Stimulated activated CD8-positive, alpha-beta memory T cell treated with anti-CD3 and anti-CD28 coated beads, Interleukin-12 subunit alpha, Interleukin-12 subunit beta, amount 100 ng/mL, for 1 hour (primary cell): ENCODE results near the gene SPPL2B.
"Not testable (repeated sequence)": the region's sequence is repeated elsewhere in the genome, so short reads cannot be mapped to it uniquely, and the experiment has no call there.

Source experiments
- DNase-seq: peaks from one replicate; pipeline ENCODE4 v3.0.0-alpha.2; 2020; ENCODE audit warnings: low read depth

Gene SPPL2B

GRCh38 chr19:2381148-2381820, 52.8 kb downstream of the SPPL2B start:
- no peak for DNase-seq

DNA sequence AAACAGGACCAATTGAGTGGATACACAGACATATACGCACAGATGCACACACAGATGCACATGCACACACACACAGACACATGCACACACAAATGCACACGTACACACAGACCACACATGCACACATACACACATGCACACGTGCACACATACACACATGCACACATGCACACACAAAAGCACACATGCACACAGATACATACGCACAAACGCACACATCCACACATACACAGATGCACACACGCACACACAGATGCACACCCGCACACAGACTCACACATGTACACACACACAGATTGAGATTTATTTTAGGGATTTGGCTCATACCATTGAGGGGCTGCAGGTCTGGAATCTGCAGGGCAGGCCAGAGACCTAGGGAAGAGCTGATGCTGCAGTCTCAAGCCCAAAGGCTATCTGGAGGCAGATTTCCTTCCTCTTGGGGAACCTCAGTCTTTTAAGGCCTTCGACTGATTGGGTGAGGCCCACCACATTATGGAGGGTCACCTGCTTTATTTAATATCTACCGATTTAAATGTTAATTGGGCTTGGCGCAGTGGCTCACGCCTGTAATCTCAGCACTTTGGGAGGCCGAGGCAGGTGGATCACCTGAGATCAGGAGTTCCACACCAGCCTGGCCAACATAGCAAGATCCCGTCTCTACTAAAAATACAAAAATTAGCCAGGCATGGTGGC, 54.2 kb downstream of the SPPL2B start:
- DNase-seq: no peak

DNA sequence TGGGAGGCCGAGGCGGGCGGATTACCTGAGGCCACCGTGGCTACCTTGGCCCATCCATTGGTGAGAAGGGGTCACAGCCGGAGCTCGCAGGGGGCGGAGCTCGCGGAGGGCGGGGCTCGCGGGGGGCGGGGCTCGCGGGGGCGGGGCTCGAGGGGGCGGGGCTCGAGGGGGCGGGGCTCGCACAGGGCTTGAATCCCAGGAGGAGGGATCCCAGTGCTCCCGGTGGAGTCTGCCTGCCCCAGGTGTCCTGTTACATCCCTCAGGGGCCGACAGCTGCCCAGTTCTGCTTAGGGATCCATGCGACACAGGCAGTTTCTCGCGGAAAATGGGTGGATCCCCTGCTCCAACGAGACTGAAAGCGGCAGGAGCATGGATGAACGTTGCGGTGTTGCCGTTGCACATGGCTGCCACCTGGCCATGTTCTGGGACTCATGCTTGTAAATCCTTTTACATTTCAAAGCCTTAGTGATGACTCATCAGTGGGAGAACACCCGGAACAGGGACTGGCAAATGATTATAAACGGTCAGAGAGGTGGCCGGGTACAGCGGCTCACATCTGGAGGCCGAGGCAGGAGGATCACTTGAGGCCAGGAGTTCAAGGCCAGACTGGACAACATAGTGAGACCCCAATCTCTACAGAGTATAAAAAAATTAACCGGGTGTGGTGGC, 56.7 kb downstream of the SPPL2B start:
- DNase-seq: no peak

GRCh38 chr19:2387367-2388288, 59.1 kb downstream of the SPPL2B start:
- DNase-seq: no peak

DNA sequence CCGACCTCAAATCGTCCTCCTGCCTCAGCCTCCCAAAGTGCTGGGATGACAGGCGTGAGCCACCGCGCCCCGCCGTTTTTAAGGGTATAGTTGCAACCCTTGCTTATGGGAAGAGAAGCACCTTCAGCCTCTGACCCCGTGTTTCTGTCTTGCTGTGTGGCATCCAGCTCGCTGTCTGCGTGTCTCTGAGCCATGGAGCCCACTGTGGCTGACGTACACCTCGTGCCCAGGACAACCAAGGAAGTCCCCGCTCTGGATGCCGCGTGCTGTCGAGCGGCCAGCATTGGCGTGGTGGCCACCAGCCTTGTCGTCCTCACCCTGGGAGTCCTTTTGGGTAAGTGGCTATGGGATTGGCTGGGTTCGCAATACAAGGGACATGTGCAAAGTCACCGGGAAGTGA, 61.1 kb downstream of the SPPL2B start:
- DNase-seq: no peak

DNA sequence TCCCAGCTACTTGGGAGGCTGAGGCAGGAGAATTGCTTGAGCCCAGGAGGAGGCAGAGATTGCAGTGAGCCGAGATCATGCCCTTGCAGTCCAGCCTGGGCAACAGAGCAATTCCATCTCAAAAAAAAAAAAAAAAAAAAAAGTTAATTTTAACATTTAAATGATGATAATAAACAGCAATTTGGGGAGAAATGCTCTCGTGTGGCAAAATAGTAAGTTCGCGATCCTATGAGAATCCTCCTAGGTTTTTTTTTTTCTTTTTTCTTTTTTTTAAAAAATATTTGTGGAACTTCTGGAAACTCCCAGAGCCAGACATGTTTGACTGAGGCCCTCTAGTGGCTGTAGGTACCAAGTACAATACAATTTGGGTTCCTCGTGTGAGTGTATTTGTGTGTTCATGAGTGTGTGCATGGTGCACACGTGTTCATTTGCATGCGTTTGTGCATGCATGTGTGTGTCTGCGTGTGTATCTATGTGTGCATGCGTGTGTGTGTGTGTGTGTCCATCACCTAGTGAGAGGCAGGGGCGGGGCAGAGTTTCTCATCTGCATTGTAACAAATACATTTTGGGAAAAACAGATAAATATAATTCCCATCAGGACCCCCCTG, 62.7 kb downstream of the SPPL2B start:
- no peak for DNase-seq

- DNase-seq: no peak
Measured at GRCh38 chr19:2392366-2392765, 63.9 kb downstream of the SPPL2B start.

DNA sequence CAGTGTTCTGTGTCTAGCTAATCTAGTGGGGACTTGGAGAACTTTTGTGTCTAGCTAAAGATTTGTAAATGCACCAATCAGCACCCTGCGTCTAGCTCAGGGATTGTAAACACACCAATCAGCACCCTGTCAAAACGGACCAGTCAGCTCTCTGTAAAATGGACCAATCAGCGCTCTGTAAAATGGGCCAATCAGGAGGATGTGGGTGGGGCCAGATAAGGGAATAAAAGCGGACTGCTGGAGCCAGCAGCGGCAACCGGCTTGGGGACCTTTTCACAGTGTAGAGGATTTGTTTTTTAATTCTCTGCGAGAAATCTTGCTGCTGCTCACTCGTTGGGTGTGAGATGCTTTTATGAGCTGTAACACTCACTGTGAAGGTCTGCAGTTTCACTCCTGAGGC, 64.4 kb downstream of the SPPL2B start:
- DNase-seq: not testable (repeated sequence)

DNA sequence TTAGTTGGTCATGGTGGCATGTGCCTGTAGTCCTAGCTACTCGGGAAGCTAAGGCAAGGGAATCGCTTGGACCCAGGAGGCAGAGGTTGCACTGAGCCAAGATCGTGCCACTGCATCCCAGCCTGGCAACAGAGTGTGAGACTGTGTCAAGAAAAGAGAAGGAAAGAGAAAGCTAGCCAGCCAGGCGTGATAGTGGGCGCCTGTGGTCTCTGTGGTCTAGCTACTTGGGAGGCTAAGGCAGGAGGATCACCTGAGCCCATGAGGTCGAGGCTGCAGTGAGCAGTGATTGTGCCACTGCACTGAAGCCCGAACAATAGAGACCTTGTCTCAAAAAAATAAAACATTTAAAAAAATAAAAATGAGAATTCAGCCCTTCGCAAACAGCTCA, 65.6 kb downstream of the SPPL2B start:
- DNase-seq: no peak

DNA sequence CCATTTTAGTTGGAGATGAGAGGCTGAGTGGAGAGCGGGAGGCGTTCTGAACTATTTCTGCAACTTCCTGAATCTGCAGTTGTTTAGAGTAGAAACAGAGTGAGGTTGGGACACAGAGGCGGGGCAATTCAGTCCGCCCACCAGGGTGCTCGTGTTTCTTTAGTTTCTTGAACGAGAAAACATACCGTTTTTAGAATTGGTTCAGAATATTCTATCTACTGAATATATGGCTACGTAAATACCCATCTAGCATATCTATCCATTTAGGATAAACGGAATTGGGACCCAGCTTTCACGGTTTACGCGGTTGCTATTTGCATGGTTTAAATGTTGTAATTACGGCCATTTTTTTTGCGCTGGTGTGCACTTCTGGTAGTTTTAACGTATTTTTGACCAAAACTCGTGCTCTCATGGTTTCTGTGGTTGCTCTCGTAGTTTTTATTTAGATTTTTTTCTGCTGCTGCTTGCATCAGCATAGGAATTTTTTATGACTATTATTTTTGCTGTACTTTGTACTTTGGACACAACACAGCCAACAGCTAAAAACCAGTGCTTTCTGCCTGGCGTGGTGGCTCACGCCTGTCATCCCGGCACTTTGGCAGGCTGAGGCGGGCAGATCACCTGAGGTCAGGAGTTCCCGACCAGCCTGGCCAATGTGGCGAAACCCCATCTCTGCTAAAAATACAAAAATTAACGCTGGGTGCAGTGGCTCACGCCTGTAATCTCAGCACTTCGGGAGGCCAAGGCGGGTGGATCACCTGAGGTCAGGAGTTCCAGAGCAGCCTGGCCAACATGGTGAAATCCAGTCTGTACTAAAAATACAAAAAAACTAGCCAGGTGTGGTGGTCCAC, 66.2 kb downstream of the SPPL2B start:
- DNase-seq: no peak

GRCh38 chr19:2395293-2395829, 66.9 kb downstream of the SPPL2B start:
- not testable (repeated sequence) for DNase-seq

GRCh38 chr19:2397173-2397572, 68.7 kb downstream of the SPPL2B start:
- not testable (repeated sequence) for DNase-seq

DNA sequence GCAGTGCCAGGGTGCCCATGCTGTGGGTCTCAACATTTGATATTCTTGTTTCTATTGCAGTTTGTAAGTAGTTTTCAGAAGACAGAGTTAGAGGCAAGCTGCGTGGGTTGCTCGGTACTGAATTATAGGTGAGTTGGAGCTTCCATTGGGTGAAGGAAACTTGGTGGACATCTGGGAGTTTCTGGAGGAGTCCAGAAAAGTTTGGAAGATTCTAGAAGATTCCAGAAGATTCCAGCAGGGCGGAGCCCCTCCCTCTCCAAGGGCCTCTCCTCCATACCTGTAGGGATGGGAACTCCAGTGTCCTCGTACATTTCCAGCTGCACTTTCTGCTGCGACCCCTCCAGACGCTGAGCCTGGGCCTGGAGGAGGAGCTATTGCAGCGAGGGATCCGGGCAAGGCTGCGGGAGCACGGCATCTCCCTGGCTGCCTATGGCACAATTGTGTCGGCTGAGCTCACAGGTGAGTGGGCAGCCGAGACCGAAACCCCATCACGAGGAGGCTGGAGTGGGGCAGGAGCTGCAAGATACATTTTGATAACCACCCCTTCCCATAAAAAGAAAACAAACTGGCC, 70.3 kb downstream of the SPPL2B start:
- DNase-seq: no peak

DNA sequence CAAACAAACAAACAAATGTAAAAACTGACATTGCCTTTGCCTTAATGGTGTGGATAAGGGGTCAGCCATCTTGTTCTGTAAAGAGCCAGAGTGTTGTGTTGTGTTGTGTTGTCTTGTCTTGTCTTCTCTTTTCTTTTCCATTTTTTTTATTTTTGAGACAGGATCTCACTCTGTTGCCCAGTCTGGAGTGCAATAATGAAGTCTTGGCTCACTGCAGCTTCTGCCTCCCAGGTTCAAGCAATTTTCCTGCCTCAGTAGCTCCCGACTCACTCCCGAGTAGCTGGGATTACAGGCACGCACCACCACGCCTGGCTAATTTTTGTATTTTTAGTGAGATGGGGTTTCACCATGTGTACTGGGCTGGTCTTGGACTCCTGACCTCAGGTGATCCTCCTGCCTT, 71.1 kb downstream of the SPPL2B start:
- no peak for DNase-seq
